H1 (cell line): ENCODE data around the gene SLX9.

Source experiments
- ASH2L ChIP-seq: fragments of 200-600, 300-600 bp; sonication (generic); IDR thresholded peaks from one replicate; pipeline ENCODE4 v1.7.1; 2017; ENCODE audit warnings: low read length
- CBX5 ChIP-seq: fragments of 300-800, 300-1000 bp; sonication (generic); IDR thresholded peaks from 2 replicates; pipeline ENCODE4 v1.7.1; 2016; ENCODE audit warnings: antibody characterized with exemption, low read length, low read depth
- EZH2 ChIP-seq: fragments of 200-600 bp; sonication (generic); IDR thresholded peaks from 2 replicates; pipeline ENCODE4 v1.7.1; 2012; ENCODE audit warnings: low read depth, mild to moderate bottlenecking, moderate library complexity, low read length, inconsistent platforms; ENCODE audit not compliant: severe bottlenecking
- ZNF274 ChIP-seq: IDR thresholded peaks from 2 replicates; pipeline ENCODE4 v1.7.0; 2012; ENCODE audit warnings: low read length, borderline replicate concordance; ENCODE audit errors: extremely low read depth
- TF ChIP-seq, protein P1 (sequence below), 3 experiments: IDR thresholded peaks; 1 replicate in 2 of 3; 2 replicates in 1 of 3; pipeline versions ENCODE4 v1.5.1 to v1.6.1; 2011; ENCODE audit warnings: low read length in 3 of 3, mild to moderate bottlenecking in 3 of 3, inconsistent platforms in 2 of 3, low read depth in 1 of 3, moderate library complexity in 1 of 3; ENCODE audit not compliant: insufficient read depth in 1 of 3; ENCODE audit errors: control extremely low read depth in 1 of 3

DNA sequence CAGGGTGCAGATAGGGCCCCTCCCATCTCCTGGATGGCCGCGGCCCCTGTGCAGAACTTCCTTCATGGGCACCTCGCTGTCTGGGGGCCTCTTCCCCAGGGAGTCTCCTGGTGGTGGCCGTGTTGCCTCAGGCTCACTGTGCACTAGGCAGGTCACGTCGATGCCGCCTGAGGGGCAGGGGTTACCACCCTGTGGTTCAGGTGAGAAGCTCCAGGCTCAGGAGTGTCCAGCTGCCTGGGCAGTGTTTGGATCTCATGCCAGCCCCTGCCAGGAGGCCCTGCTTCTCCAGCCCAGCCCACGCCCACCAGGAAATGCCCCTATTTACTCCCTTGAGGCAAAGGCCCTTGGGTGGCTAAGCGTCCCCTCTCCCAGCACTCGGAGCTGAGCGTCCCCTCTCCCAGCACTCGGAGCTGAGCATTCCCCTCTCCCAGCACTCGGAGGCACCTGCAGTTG lies 21.2 kb upstream of the SLX9 start:
- TF ChIP-seq ZNF274 (no peak), CBX5 (no peak), EZH2 (no peak), ASH2L (peak; percentile 36)
- TF ChIP-seq, protein P1, sequence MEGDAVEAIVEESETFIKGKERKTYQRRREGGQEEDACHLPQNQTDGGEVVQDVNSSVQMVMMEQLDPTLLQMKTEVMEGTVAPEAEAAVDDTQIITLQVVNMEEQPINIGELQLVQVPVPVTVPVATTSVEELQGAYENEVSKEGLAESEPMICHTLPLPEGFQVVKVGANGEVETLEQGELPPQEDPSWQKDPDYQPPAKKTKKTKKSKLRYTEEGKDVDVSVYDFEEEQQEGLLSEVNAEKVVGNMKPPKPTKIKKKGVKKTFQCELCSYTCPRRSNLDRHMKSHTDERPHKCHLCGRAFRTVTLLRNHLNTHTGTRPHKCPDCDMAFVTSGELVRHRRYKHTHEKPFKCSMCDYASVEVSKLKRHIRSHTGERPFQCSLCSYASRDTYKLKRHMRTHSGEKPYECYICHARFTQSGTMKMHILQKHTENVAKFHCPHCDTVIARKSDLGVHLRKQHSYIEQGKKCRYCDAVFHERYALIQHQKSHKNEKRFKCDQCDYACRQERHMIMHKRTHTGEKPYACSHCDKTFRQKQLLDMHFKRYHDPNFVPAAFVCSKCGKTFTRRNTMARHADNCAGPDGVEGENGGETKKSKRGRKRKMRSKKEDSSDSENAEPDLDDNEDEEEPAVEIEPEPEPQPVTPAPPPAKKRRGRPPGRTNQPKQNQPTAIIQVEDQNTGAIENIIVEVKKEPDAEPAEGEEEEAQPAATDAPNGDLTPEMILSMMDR (IDR thresholded peaks at IDR 0.05; ENCODE audit: control extremely low read depth in 1 of 3, insufficient read depth in 1 of 3, low read depth in 1 of 3, low read length in 3 of 3) = no peak
